GM19397 (cell line): Measurements from ENCODE around the gene GABRE.

Experiments used
- ATAC-seq: cut with Tn5 transposase; IDR thresholded peaks from one replicate; pipeline ENCODE4 v1.9.1; 2021; ENCODE audit warnings: mild to moderate bottlenecking, moderate library complexity; ENCODE audit not compliant: unreplicated experiment

GABRE gene

GRCh38 chrX:151974336-151975227 lies at the start of gene GABRE:
Gene GABRE (minus strand): TSS chrX:151974676. CDS start chrX:151974625, 51 bp downstream.
- no peak for ATAC-seq

- ATAC-seq, result no peak
Measured at GRCh38 chrX:152020888-152021287, 46.4 kb upstream of the GABRE start.

GRCh38 chrX:151999813-152000212 lies 25.3 kb upstream of the GABRE start:
- no peak for ATAC-seq

DNA sequence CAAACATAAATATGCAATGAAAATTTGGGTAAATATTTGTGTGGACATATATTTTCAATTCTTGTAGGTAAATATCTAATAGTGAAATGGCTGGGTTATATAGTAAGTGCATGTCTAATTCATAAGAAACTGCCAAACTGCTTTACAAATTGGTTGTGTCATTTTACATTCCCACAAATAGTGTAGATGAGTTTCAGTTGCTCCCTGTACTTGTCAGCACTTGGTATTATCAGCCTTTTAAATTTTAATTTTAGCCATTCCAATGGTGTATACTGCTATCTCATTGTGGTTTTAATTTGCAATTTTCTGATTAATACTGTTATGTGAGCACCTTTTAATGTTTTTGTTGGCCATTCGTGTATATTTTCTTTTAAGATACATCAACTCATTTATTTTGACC lies 23.1 kb upstream of the GABRE start:
- ATAC-seq, result no peak

GRCh38 chrX:151996347-151996746 lies 21.9 kb upstream of the GABRE start:
- no peak for ATAC-seq

- no peak for ATAC-seq
Measured at GRCh38 chrX:151994476-151994875, 20.0 kb upstream of the GABRE start.

- no peak for ATAC-seq
Measured at GRCh38 chrX:151988706-151989299, 14.3 kb upstream of the GABRE start.

- no peak for ATAC-seq
Measured at GRCh38 chrX:151987108-151987507, 12.6 kb upstream of the GABRE start.

DNA sequence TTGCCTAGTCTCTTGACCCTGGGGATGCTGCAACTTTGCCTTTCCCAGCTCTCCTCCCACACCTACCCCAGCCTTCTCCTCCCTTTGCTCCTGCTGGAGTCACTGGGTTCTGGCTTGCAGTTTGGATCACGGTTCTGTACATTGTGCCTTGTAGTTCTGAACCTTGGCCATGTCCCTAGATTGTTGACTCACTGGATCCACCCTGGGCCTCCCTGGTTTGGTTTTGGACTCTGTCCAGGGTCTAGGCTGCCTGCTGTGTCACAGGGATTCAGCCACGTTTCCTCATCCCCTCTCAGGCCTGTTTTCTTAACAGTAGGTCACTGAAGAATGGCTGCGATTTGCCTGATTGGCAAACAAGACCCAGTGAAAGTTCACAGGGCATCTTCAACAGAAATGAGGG lies 11.5 kb upstream of the GABRE start:
- ATAC-seq, result no peak

- ATAC-seq, result no peak
Measured at GRCh38 chrX:151985531-151985930, 11.1 kb upstream of the GABRE start.

GRCh38 chrX:151984902-151985301 lies 10.4 kb upstream of the GABRE start:
- ATAC-seq, result no peak

DNA sequence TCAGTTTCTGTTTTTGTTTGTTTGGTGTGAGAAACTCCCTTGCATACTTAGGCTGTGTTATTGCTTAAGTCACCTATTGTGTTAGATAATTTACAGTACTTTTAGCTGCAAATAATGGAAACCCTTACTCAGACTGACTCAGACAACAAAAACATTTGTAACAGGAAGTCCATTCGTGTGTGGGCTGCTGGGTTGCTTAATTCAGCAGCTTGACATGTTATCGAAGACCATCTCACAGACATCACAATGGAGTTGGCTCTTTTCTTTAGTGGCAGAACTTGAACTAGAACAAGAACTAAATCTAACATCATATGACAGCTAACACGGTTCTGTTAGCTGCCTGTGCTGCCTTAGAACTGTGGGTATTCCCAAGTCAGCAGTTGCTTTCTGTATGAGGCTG lies 9.9 kb upstream of the GABRE start:
- no peak for ATAC-seq

DNA sequence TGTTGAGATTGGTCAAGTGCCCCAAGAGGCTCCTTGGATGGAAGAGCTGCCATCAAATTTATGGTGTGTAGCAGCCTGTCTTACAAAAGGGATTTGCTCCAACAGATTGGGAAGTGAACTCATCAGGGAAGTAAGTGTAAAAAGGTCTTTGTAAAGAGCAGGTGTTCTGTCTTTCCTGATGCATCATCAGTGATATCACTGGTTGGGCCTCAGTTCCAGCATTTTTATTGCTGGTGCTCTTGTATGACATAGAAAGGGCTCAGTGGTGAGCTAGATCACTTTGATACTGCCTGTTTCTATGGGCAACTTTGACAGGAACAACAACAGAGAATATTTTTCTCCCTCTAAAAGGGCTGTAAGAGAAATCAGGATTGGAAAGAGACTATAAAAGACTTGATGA lies 8.7 kb upstream of the GABRE start:
- ATAC-seq, result no peak

- no peak for ATAC-seq
Measured at GRCh38 chrX:151982222-151982621, 7.7 kb upstream of the GABRE start.

DNA sequence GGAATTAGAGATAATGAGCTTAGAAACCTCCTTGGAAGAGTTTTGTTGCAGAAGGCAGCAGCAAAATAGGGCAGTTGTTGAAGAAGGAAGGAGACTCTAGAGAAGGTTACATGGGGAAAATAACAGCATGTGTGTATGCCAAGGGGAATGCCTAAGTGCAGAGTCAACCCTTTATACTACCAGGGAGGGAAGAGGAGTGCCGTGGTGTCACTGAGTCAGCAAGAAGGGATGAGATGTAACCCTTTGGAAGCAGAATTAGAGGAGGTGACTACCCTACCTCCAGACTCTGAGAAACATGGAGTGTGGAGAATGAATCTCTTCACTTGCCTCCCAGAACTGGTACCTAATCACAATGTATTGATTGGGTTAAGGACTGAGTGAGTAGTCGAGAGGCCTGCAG lies 6.7 kb upstream of the GABRE start:
- ATAC-seq, result no peak

- ATAC-seq, result no peak
Measured at GRCh38 chrX:151977923-151978322, 3.4 kb upstream of the GABRE start.

GRCh38 chrX:151977009-151977408 lies 2.5 kb upstream of the GABRE start:
- no peak for ATAC-seq

- no peak for ATAC-seq
Measured at GRCh38 chrX:151975736-151976275, 1.3 kb upstream of the GABRE start.

DNA sequence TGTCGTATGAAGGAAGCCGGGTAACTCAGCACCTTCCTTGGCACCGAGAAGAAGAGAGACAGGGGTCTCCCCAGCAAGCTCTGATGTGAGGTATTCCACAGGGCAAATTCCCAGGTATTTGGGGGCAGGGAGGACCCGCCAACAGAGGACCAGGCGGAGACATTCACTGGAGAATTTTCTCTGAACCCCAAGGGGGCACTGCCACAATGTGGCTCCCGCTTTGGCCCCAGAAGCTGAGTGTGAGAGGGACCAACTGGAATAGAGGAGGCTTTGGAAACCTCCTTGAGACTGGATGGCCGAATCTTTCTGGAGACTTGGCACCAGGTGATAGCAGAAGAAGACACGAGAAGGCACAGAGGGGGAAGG lies 735 bp upstream of the GABRE start:
- no peak for ATAC-seq

DNA sequence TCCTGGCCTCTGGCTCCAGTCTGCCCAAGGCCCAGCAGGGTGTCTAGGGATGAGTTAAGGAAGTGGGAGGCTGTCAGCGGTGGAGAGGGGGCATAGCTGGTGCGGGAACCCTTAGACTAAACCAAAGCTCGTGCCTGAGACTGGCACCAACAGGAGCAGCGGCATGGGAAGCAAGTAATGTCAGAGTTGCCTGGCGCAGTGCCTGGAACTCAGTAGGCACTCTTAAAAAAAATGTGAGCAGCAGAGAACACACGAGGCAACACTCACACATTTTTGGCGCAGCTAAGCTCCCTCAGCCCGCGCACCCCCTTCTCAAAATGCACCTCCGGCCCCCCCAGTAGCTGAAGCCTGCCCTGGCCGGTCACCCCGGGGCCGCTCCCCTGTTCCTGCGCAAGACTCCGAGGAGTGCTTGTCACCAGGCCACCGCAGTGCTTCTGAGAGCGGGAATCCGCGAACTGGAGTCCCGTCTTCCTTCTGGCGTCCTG lies 583 bp downstream of the GABRE start:
- no peak for ATAC-seq

DNA sequence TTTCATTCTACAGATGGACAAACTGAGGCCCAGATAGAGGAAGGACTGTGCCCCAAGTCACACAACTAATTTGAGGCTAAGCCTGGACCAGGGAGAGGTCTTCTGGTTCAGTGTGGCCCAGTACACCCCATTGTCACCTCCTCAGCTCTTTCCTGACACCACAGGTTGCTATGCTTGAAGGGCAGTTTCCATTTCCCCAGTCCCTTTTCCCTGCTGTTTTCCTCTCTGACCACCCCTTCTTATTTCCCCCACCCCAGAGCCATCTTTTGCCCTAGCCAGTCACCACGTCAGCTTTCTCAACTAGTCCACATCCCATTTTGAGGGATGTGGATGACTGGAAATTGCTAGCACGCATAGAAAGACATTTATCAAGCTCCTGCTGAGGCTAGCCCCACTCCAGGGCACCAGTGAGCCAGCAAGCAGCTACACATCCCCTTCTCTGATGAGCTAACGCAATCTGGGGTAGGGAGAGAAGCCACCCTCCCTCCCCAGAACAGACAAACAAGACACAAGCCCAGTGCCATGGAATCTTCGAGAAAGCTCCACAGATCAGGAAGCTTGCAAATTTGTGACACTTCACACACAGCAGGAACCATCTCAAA lies 1.3 kb downstream of the GABRE start:
- ATAC-seq, result no peak

DNA sequence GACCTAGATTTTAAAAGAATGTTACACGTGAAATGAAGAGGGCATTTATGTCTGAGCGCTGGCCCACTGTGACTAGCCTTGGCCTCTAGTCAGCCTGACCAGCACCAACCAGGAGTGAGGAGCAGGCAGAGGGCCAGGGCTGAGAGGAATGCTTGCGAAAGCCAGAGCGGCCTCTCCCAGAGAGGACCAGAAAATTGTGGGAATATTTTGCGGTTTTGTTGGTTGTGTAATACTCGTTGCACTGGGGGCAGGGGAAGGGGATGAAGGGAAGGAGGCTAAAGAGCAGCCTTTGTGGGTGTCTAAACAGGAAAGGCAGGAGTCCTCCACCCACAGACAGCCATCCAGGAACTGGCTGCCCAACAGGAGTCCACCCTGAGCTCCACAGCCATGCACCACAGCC lies 3.8 kb downstream of the GABRE start:
- no peak for ATAC-seq
